HFFc6 (cell line): Measurements from ENCODE around the gene SLF2. TPM values are rescaled to one million over a fixed set of nuclear protein-coding genes. Genes with fewer than 3 reads are reported as not detected.

Source experiments
- DNase-seq: peaks from one replicate; pipeline ENCODE4 v3.0.0-alpha.2; 2018
- H3K27ac Mint-ChIP-seq: 2 replicates; pipeline ENCODE4 v1.8.0; 2020; ENCODE audit warnings: mild to moderate bottlenecking, mixed read lengths
- H3K27me3 Mint-ChIP-seq: 2 replicates; pipeline ENCODE4 v1.8.0; 2021; ENCODE audit warnings: mild to moderate bottlenecking, moderate library complexity, mixed read lengths; ENCODE audit not compliant: insufficient read depth
- H3K36me3 Mint-ChIP-seq: 2 replicates; pipeline ENCODE4 v1.8.0; 2021; ENCODE audit warnings: low read depth, mixed read lengths
- H3K4me1 Mint-ChIP-seq: 2 replicates; pipeline ENCODE4 v1.8.0; 2020; ENCODE audit warnings: low read depth, mixed read lengths
- H3K4me3 Mint-ChIP-seq: 2 replicates; pipeline ENCODE4 v1.8.0; 2020; ENCODE audit warnings: mild to moderate bottlenecking, moderate library complexity, mixed read lengths
- H3K9me3 Mint-ChIP-seq: 2 replicates; pipeline ENCODE4 v1.8.0; 2020; ENCODE audit warnings: mild to moderate bottlenecking, mixed read lengths
- CTCF ChIP-seq: fragments of 200-600 bp; sonication (generic); IDR thresholded peaks from 2 replicates; pipeline ENCODE4 v1.5.0; 2021; ENCODE audit warnings: antibody characterized with exemption, mild to moderate bottlenecking
- total RNA-seq, 6 experiments: library from RNA; stranded (reverse); fragmentation: NEBNext Ultra II Directional; extraction: Animal tissue kit (Norgen Biotek cat#: 25700); gene quantifications; 2 replicates in 1 of 6; 3 replicates in 5 of 6; pipeline ENCODE4 v1.2.3, GENCODE V29; 2021

Gene SLF2
- total RNA-seq, 6 experiments from 2014 or later, result 15.8 to 23.2 (median 20.9) TPM

GRCh38 chr10:101000127-101000914 is 87.6 kb downstream of the SLF2 start:
- Mint-ChIP-seq H3K9me3 (no peaks in the 10 kb centered on the region), H3K27me3 (no peaks in the 10 kb centered on the region; the same call in none of the 2 replicates), H3K27ac (peak overlapping the region; percentile 95), H3K4me3 (peak overlapping the region; percentile 89), H3K36me3 (peaks cover 6% of the 10 kb centered on the region; the same call in 1 of the 2 replicates), H3K4me1 (peaks cover 27% of the 10 kb centered on the region)
- peak; percentile 28 for DNase-seq
- TF ChIP-seq CTCF, result no peak

GRCh38 chr10:101000915-101001658 is 88.3 kb downstream of the SLF2 start:
- Mint-ChIP-seq H3K9me3 (no peaks in the 10 kb centered on the region), H3K27ac (peak overlapping the region; percentile 95), H3K4me3 (peak overlapping the region; percentile 89), H3K27me3 (no peaks in the 10 kb centered on the region; the same call in none of the 2 replicates), H3K36me3 (peaks cover 6% of the 10 kb centered on the region; the same call in 1 of the 2 replicates), H3K4me1 (peaks cover 26% of the 10 kb centered on the region)
- DNase-seq, result peak; percentile 91
- no peak for TF ChIP-seq CTCF

GRCh38 chr10:101001659-101002035 is 88.9 kb downstream of the SLF2 start:
- Mint-ChIP-seq H3K27me3 (no peaks in the 10 kb centered on the region; the same call in none of the 2 replicates), H3K36me3 (peaks cover 6% of the 10 kb centered on the region; the same call in 1 of the 2 replicates), H3K4me3 (peak overlapping the region; percentile 89), H3K9me3 (no peaks in the 10 kb centered on the region), H3K27ac (peak overlapping the region; percentile 95), H3K4me1 (peaks cover 20% of the 10 kb centered on the region)
- no peak for DNase-seq
- no peak for TF ChIP-seq CTCF

- DNase-seq, result no peak
- H3K27ac Mint-ChIP-seq, result peak overlapping the region; percentile 95
These were observed 89.7 kb downstream of the SLF2 start for GRCh38 chr10:101002456-101002855.

More at GRCh38 chr10:101002456-101002855, 89.7 kb downstream of the SLF2 start:
- Mint-ChIP-seq H3K27me3 (no peaks in the 10 kb centered on the region; the same call in none of the 2 replicates), H3K9me3 (no peaks in the 10 kb centered on the region), H3K4me1 (peaks cover 20% of the 10 kb centered on the region), H3K4me3 (no peak overlapping the region), H3K36me3 (peaks cover 6% of the 10 kb centered on the region; the same call in 1 of the 2 replicates)
- TF ChIP-seq CTCF, result no peak
